Colonic mucosa (tissue), 4 donors: ENCODE results near the gene SORCS3. TPM values are rescaled to one million over a fixed set of nuclear protein-coding genes. Genes with fewer than 3 reads are reported as not detected.

Experiments used
- DNase-seq: peaks from one replicate; pipeline ENCODE4 v3.0.0-alpha.2; 2020
- H3K27ac ChIP-seq: fragments of 200-600 bp; one replicate; pipeline ENCODE4 v1.8.0; 2021
- H3K27me3 ChIP-seq: fragments of 200-600 bp; one replicate; pipeline ENCODE4 v1.8.0; 2021
- H3K36me3 ChIP-seq: fragments of 200-600 bp; one replicate; pipeline ENCODE4 v1.8.0; 2021
- H3K4me1 ChIP-seq: fragments of 200-600 bp; one replicate; pipeline ENCODE4 v1.8.0; 2021; ENCODE audit warnings: mild to moderate bottlenecking
- H3K4me3 ChIP-seq: fragments of 200-600 bp; one replicate; pipeline ENCODE4 v1.8.0; 2021
- H3K9ac ChIP-seq, 2 donors: one replicate each; pipeline ENCODE4 v1.7.0; 2013; ENCODE audit warnings: control low read depth in 2 of 2, low read depth in 2 of 2, low read length in 2 of 2
- H3K9me3 ChIP-seq: fragments of 200-600 bp; one replicate; pipeline ENCODE4 v1.8.0; 2021
- CTCF ChIP-seq: fragments of 200-600 bp; IDR thresholded peaks from one replicate; pipeline ENCODE4 v1.8.0; 2022; ENCODE audit warnings: antibody characterized with exemption, mild to moderate bottlenecking
- intact Hi-C: fragments of 100-400 bp; cut with DNase I; formaldehyde crosslinking; loops from one replicate; pipeline ENCODE4 v1.14.1; 2022
- total RNA-seq, 2 donors: library from RNA; stranded (reverse); fragmentation: NEBNext Ultra II Directional in 1 of 2; extraction: Animal tissue kit (Norgen Biotek cat#: 25700) in 1 of 2; gene quantifications; one replicate each; pipeline ENCODE4 v1.2.1, GENCODE V29; 2021
- donor health status: healthy.
- donor health status: DM: no; HTN: no; CAD: no.
- donor health status: DM: no; HTN: no; CAD: no.

SORCS3 gene
- total RNA-seq, 2 donors from 2014 or later: 0.08 TPM; not detected in 1

GRCh38 chr10:105056413-105056812 lies 415.3 kb downstream of the SORCS3 start:
- Histone ChIP-seq H3K4me3 (no peak overlapping the region), H3K9me3 (no peaks in the 10 kb centered on the region), H3K27ac (no peak overlapping the region), H3K9ac (no peak overlapping the region), H3K4me1 (no peaks in the 10 kb centered on the region), H3K27me3 (no peaks in the 10 kb centered on the region), H3K36me3 (no peaks in the 10 kb centered on the region)
- intact Hi-C loops: no loop called here
- no peak for DNase-seq
- TF ChIP-seq CTCF: no peak

GRCh38 chr10:105062951-105063350 lies 421.9 kb downstream of the SORCS3 start:
- no peaks in the 10 kb centered on the region for H3K36me3 ChIP-seq
- no peak for TF ChIP-seq CTCF
- H3K9me3 ChIP-seq: no peaks in the 10 kb centered on the region
- no peak overlapping the region for H3K4me3 ChIP-seq
- intact Hi-C loops: loop anchor here (10.0 kb wide), 1 partner anchor 632 kb away; no protein-coding TSS in a partner anchor
- H3K27me3 ChIP-seq: no peaks in the 10 kb centered on the region
- no peak for DNase-seq
- no peaks in the 10 kb centered on the region for H3K4me1 ChIP-seq
- no peak overlapping the region for H3K27ac ChIP-seq
- no peak overlapping the region for H3K9ac ChIP-seq

GRCh38 chr10:105063796-105064195 lies 422.7 kb downstream of the SORCS3 start:
- no peaks in the 10 kb centered on the region for H3K9me3 ChIP-seq
- peak; percentile 22 for DNase-seq
- H3K36me3 ChIP-seq: no peaks in the 10 kb centered on the region
- no peak overlapping the region for H3K4me3 ChIP-seq
- H3K27me3 ChIP-seq: no peaks in the 10 kb centered on the region
- TF ChIP-seq CTCF: peak; percentile 56
- no peak overlapping the region for H3K27ac ChIP-seq
- intact Hi-C loops: loop anchor here (10.0 kb wide), 1 partner anchor 631 kb away; no protein-coding TSS in a partner anchor
- H3K4me1 ChIP-seq: no peaks in the 10 kb centered on the region
- H3K9ac ChIP-seq: no peak overlapping the region

- no peaks in the 10 kb centered on the region for H3K4me1 ChIP-seq
- intact Hi-C loops: loop anchor here (10.0 kb wide), 1 partner anchor 626 kb away; no protein-coding TSS in a partner anchor
- no peak for DNase-seq
- no peak overlapping the region for H3K9ac ChIP-seq
- no peak overlapping the region for H3K27ac ChIP-seq
- H3K4me3 ChIP-seq: no peak overlapping the region
- no peak for TF ChIP-seq CTCF
- H3K9me3 ChIP-seq: no peaks in the 10 kb centered on the region
- no peaks in the 10 kb centered on the region for H3K36me3 ChIP-seq
- H3K27me3 ChIP-seq: no peaks in the 10 kb centered on the region
These were observed 427.4 kb downstream of the SORCS3 start for GRCh38 chr10:105068497-105068896.

- no peaks in the 10 kb centered on the region for H3K27me3 ChIP-seq
- no peaks in the 10 kb centered on the region for H3K9me3 ChIP-seq
- no peak overlapping the region for H3K27ac ChIP-seq
- no peak for DNase-seq
- intact Hi-C loops: no loop called here
- no peak for TF ChIP-seq CTCF
- no peaks in the 10 kb centered on the region for H3K4me1 ChIP-seq
- H3K4me3 ChIP-seq: no peak overlapping the region
- H3K36me3 ChIP-seq: no peaks in the 10 kb centered on the region
- no peak overlapping the region for H3K9ac ChIP-seq
These were observed 429.2 kb downstream of the SORCS3 start for GRCh38 chr10:105070249-105070648.
